H9 (cell line): ENCODE data around the gene GFI1B. TPM values are rescaled to one million over a fixed set of nuclear protein-coding genes. Genes with fewer than 3 reads are reported as not detected.

ENCODE experiments used
- DNase-seq: peaks from one replicate; pipeline ENCODE4 v3.0.0-alpha.2; 2017
- H2AFZ ChIP-seq: one replicate; pipeline ENCODE4 v1.6.1; 2013; ENCODE audit warnings: mild to moderate bottlenecking, low read length, control low read depth, moderate library complexity
- H2AK5ac ChIP-seq: 2 replicates; pipeline ENCODE4 v1.6.1; 2013; ENCODE audit warnings: low read length, control low read depth, mixed read lengths; ENCODE audit not compliant: insufficient read length
- H2BK120ac ChIP-seq: one replicate; pipeline ENCODE4 v1.6.1; 2013; ENCODE audit warnings: low read depth, mild to moderate bottlenecking, low read length, control low read depth, inconsistent platforms; ENCODE audit not compliant: poor library complexity, severe bottlenecking
- H2BK12ac ChIP-seq: 2 replicates; pipeline ENCODE4 v1.6.1; 2013; ENCODE audit warnings: low read length, control low read depth, mixed read lengths, low read depth; ENCODE audit not compliant: insufficient read length
- H2BK15ac ChIP-seq: 2 replicates; pipeline ENCODE4 v1.6.1; 2013; ENCODE audit warnings: low read depth, low read length, control low read depth
- H2BK20ac ChIP-seq: one replicate; pipeline ENCODE4 v1.6.1; 2013; ENCODE audit warnings: low read depth, mild to moderate bottlenecking, low read length, control low read depth, inconsistent platforms; ENCODE audit not compliant: poor library complexity, severe bottlenecking
- H2BK5ac ChIP-seq: 2 replicates; pipeline ENCODE4 v1.6.1; 2013; ENCODE audit warnings: low read length, control low read depth, mixed read lengths; ENCODE audit not compliant: insufficient read length
- H3K14ac ChIP-seq: 2 replicates; pipeline ENCODE4 v1.6.1; 2013; ENCODE audit warnings: low read length, control low read depth; ENCODE audit not compliant: insufficient read depth
- H3K18ac ChIP-seq: 2 replicates; pipeline ENCODE4 v1.6.1; 2013; ENCODE audit warnings: low read depth, mild to moderate bottlenecking, mixed read lengths, low read length, control low read depth; ENCODE audit not compliant: insufficient read length
- H3K23ac ChIP-seq: 2 replicates; pipeline ENCODE4 v1.6.1; 2013; ENCODE audit warnings: low read length, control low read depth, mixed read lengths, low read depth; ENCODE audit not compliant: insufficient read length
- H3K23me2 ChIP-seq: 2 replicates; pipeline ENCODE4 v1.6.1; 2013; ENCODE audit warnings: low read depth, mild to moderate bottlenecking, mixed read lengths, low read length, control low read depth; ENCODE audit not compliant: insufficient read length, poor library complexity, severe bottlenecking
- H3K27ac ChIP-seq: 2 replicates; pipeline ENCODE4 v1.5.1; 2013; ENCODE audit warnings: low read length, control low read depth, mixed read lengths, low read depth; ENCODE audit not compliant: insufficient read length
- H3K27me3 ChIP-seq: 2 replicates; pipeline ENCODE4 v1.6.1; 2013; ENCODE audit warnings: low read length, control low read depth, inconsistent platforms; ENCODE audit not compliant: insufficient read depth
- H3K4ac ChIP-seq: 2 replicates; pipeline ENCODE4 v1.6.1; 2013; ENCODE audit warnings: low read depth, mild to moderate bottlenecking, control low read depth, inconsistent platforms, low read length, moderate library complexity
- H3K4me1 ChIP-seq: 2 replicates; pipeline ENCODE4 v1.6.1; 2013; ENCODE audit warnings: low read length, control low read depth, inconsistent platforms; ENCODE audit not compliant: insufficient read depth
- H3K4me2 ChIP-seq: 2 replicates; pipeline ENCODE4 v1.6.1; 2013; ENCODE audit warnings: low read length, control low read depth, mixed read lengths; ENCODE audit not compliant: insufficient read length, insufficient read depth
- H3K56ac ChIP-seq: 2 replicates; pipeline ENCODE4 v1.6.1; 2013; ENCODE audit warnings: low read depth, mild to moderate bottlenecking, mixed read lengths, low read length, control low read depth; ENCODE audit not compliant: insufficient read length
- H3K79me1 ChIP-seq: 2 replicates; pipeline ENCODE4 v1.6.1; 2013; ENCODE audit warnings: low read depth, mild to moderate bottlenecking, moderate library complexity, low read length, control low read depth, inconsistent platforms; ENCODE audit not compliant: insufficient read depth, poor library complexity, severe bottlenecking
- H3K79me2 ChIP-seq: 2 replicates; pipeline ENCODE4 v1.6.1; 2013; ENCODE audit warnings: low read length, control low read depth, inconsistent platforms; ENCODE audit not compliant: insufficient read depth
- H3K9ac ChIP-seq: 2 replicates; pipeline ENCODE4 v1.6.1; 2013; ENCODE audit warnings: low read length, control low read depth, mixed read lengths; ENCODE audit not compliant: insufficient read length; ENCODE audit errors: extremely low read depth
- H3K9me3 ChIP-seq: one replicate; pipeline ENCODE4 v1.6.1; 2013; ENCODE audit warnings: low read depth, low read length, inconsistent platforms; ENCODE audit not compliant: control insufficient read depth
- H3T11ph ChIP-seq: one replicate; pipeline ENCODE4 v1.6.1; 2013; ENCODE audit warnings: mild to moderate bottlenecking, low read length, control low read depth, inconsistent platforms
- H4K20me1 ChIP-seq: one replicate; pipeline ENCODE4 v1.6.1; 2013; ENCODE audit not compliant: control insufficient read depth, insufficient read length, insufficient read depth
- H4K5ac ChIP-seq: 2 replicates; pipeline ENCODE4 v1.6.1; 2013; ENCODE audit warnings: low read depth, mild to moderate bottlenecking, mixed read lengths, low read length, control low read depth; ENCODE audit not compliant: insufficient read length
- H4K8ac ChIP-seq: replicated peaks from 2 replicates; pipeline ENCODE4 v1.6.1; 2013; ENCODE audit warnings: low read length, control low read depth, mixed read lengths, low read depth; ENCODE audit not compliant: insufficient read length
- H4K91ac ChIP-seq: 2 replicates; pipeline ENCODE4 v1.6.1; 2013; ENCODE audit warnings: low read depth, mild to moderate bottlenecking, moderate library complexity, mixed read lengths, low read length, control low read depth; ENCODE audit not compliant: insufficient read length
- H3K27ac Mint-ChIP-seq, 3 experiments: 2 replicates in 2 of 3; 3 replicates in 1 of 3; pipeline ENCODE4 v1.8.0; 2020 to 2021; ENCODE audit warnings: mixed read lengths in 3 of 3, mild to moderate bottlenecking in 1 of 3, moderate library complexity in 1 of 3
- H3K27me3 Mint-ChIP-seq: 2 replicates; pipeline ENCODE4 v1.8.0; 2021; ENCODE audit warnings: low read depth, mild to moderate bottlenecking, moderate library complexity, mixed read lengths
- H3K36me3 Mint-ChIP-seq, 3 experiments: 2 replicates in 2 of 3; 3 replicates in 1 of 3; pipeline ENCODE4 v1.8.0; 2020 to 2021; ENCODE audit warnings: low read depth in 3 of 3, mixed read lengths in 3 of 3; ENCODE audit not compliant: insufficient read depth in 1 of 3
- H3K4me1 Mint-ChIP-seq, 2 experiments: 2 replicates each; pipeline ENCODE4 v1.8.0; 2020; ENCODE audit warnings: mixed read lengths in 2 of 2
- H3K4me3 Mint-ChIP-seq, 2 experiments: 2 replicates in 1 of 2; 3 replicates in 1 of 2; pipeline ENCODE4 v1.8.0; 2020 to 2021; ENCODE audit warnings: mild to moderate bottlenecking in 2 of 2, mixed read lengths in 2 of 2, moderate library complexity in 1 of 2
- H3K9me3 Mint-ChIP-seq, 2 experiments: 2 replicates in 1 of 2; 3 replicates in 1 of 2; pipeline ENCODE4 v1.8.0; 2020; ENCODE audit warnings: mild to moderate bottlenecking in 2 of 2, mixed read lengths in 2 of 2, moderate library complexity in 1 of 2
- WGBS: extraction: QIAGEN DNeasy Blood & Tissue Kit; methylation state at CpG from one replicate; pipeline ENCODE4 v1.1.7; 2013; ENCODE audit warnings: missing lambda C conversion rate, low lambda C conversion rate, mixed read lengths; ENCODE audit not compliant: insufficient read length; ENCODE audit errors: extremely low coverage; 5-methylcytosine and 5-hydroxymethylcytosine counted together
- total RNA-seq: library from RNA; stranded (reverse); gene quantifications from 2 replicates; pipeline ENCODE4 v1.2.1, GENCODE V29; 2021
- TF ChIP-seq, protein P1 (sequence below): fragments of 200-600 bp; sonication (generic); conservative IDR thresholded peaks from 3 replicates; pipeline ENCODE4 v1.8.0; 2021; ENCODE audit warnings: antibody characterized with exemption, mild to moderate bottlenecking

The GFI1B gene
- total RNA-seq, 1 experiment from 2014 or later = not detected

DNA sequence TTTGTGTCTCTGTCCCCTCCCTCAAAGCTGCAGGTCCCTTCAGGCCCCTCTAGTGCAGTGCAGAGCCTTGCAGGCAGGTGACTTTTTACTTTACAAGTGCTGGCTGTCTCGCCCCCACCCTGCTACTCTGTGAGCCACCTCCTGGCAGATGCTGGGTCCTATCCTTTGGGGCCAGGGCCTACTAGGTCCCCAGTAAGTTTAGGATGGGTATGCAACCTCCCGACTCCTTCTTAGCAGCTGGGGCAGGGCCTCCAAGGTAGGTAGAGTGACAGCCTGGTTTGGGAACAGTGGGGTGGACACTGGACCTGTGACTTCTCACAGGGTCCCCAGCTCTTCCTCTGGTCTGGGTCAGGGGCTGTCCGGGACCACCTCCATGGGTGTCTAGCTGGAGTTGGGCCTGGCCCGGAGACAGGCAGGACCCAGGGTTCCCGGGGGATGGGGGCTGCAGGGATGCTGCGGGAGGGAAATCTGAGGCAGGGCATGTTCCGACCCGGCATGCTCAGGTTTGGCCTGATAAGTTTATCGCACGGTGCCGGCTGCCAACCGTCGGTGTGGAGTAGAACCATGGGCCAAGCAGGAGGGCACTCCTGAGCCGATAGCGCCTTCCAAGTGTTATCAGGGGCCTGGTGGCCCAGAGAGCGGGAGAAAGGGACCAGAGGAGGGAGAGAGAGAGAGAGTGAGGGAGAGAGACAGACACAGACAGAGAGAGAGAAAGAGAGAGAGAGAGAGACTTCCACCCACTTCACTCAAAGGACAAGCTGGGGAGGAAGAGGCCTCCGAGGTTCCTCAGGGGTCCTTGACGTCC is 20.5 kb downstream of the GFI1B start:
- no peak overlapping the region for H3K23ac ChIP-seq
- no peaks in the 10 kb centered on the region for H4K20me1 ChIP-seq
- no peak overlapping the region for H3K4me2 ChIP-seq
- no peaks in the 10 kb centered on the region; a peak in 2 of 5 replicates for H3K9me3 Mint-ChIP-seq
- H2BK12ac ChIP-seq = no peak overlapping the region
- H3K4me1 Mint-ChIP-seq = peaks cover 35 to 40% of the 10 kb centered on the region in 2 experiments
- no peaks in the 10 kb centered on the region; a peak in 1 of 7 replicates for H3K36me3 Mint-ChIP-seq
- H4K8ac ChIP-seq = no peak overlapping the region
- no peak overlapping the region for H4K91ac ChIP-seq
- H3K14ac ChIP-seq = no peak overlapping the region
- H3T11ph ChIP-seq = no peak overlapping the region
- H3K79me1 ChIP-seq = no peaks in the 10 kb centered on the region
- no peaks in the 10 kb centered on the region for H3K23me2 ChIP-seq
- no peak overlapping the region for H2AFZ ChIP-seq
- no peak overlapping the region for H2BK15ac ChIP-seq
- H3K4ac ChIP-seq = no peak overlapping the region
- WGBS = no CpG with 5 or more reads among the region's 18 CpGs
- H3K56ac ChIP-seq = no peak overlapping the region
- no peak overlapping the region for H3K4me3 Mint-ChIP-seq
- H3K27me3 ChIP-seq = peaks cover 7% of the 10 kb centered on the region; the same call in 1 of the 2 replicates
- H3K27ac Mint-ChIP-seq = no peak overlapping the region
- H2BK5ac ChIP-seq = no peak overlapping the region
- no peak overlapping the region for H4K5ac ChIP-seq
- H3K27me3 Mint-ChIP-seq = peaks cover 82% of the 10 kb centered on the region
- H2AK5ac ChIP-seq = no peak overlapping the region
- no peak overlapping the region for H3K9ac ChIP-seq
- DNase-seq = no peak
- no peaks in the 10 kb centered on the region for H3K79me2 ChIP-seq
- no peak overlapping the region for H2BK20ac ChIP-seq
- peaks cover 6% of the 10 kb centered on the region; the same call in 1 of the 2 replicates for H3K4me1 ChIP-seq
- H2BK120ac ChIP-seq = no peak overlapping the region
- TF ChIP-seq, protein P1, sequence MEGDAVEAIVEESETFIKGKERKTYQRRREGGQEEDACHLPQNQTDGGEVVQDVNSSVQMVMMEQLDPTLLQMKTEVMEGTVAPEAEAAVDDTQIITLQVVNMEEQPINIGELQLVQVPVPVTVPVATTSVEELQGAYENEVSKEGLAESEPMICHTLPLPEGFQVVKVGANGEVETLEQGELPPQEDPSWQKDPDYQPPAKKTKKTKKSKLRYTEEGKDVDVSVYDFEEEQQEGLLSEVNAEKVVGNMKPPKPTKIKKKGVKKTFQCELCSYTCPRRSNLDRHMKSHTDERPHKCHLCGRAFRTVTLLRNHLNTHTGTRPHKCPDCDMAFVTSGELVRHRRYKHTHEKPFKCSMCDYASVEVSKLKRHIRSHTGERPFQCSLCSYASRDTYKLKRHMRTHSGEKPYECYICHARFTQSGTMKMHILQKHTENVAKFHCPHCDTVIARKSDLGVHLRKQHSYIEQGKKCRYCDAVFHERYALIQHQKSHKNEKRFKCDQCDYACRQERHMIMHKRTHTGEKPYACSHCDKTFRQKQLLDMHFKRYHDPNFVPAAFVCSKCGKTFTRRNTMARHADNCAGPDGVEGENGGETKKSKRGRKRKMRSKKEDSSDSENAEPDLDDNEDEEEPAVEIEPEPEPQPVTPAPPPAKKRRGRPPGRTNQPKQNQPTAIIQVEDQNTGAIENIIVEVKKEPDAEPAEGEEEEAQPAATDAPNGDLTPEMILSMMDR = no peak
- no peak overlapping the region for H3K18ac ChIP-seq
- H3K9me3 ChIP-seq = no peaks in the 10 kb centered on the region
- H3K27ac ChIP-seq = no peak overlapping the region
